DOHH2 (cell line): ENCODE results near the gene SELENOW.
"Not testable (repeated sequence)": the region's sequence is repeated elsewhere in the genome, so short reads cannot be mapped to it uniquely, and the experiment has no call there.

Experiments
- H3F3A ChIP-seq: fragments of 200-600 bp; sonication (generic), shearing (Covaris generic); 2 replicates; pipeline ENCODE4 v1.6.0; 2016; ENCODE audit warnings: antibody characterized with exemption, mild to moderate bottlenecking; ENCODE audit not compliant: control insufficient read depth, insufficient read depth
- H3K27ac ChIP-seq: fragments of 200-600 bp; sonication (generic); 2 replicates; pipeline ENCODE4 v1.5.1; 2014; ENCODE audit warnings: low read depth, mild to moderate bottlenecking, low read length, moderate library complexity
- H3K27me3 ChIP-seq: fragments of 200-600 bp; sonication (generic); 2 replicates; pipeline ENCODE4 v1.6.1; 2014; ENCODE audit warnings: mild to moderate bottlenecking, low read length, mixed read lengths; ENCODE audit not compliant: control insufficient read depth
- H3K36me3 ChIP-seq: fragments of 200-600 bp; sonication (generic); 2 replicates; pipeline ENCODE4 v1.6.1; 2014; ENCODE audit warnings: mild to moderate bottlenecking, low read length, moderate library complexity, mixed read lengths; ENCODE audit not compliant: control insufficient read depth
- H3K4me1 ChIP-seq: fragments of 200-600 bp; sonication (generic); 2 replicates; pipeline ENCODE4 v1.6.1; 2014; ENCODE audit warnings: mild to moderate bottlenecking, low read length, mixed read lengths; ENCODE audit not compliant: control insufficient read depth
- H3K4me2 ChIP-seq: fragments of 200-600 bp; sonication (generic); 2 replicates; pipeline ENCODE4 v1.6.0; 2014; ENCODE audit warnings: mild to moderate bottlenecking, low read length, moderate library complexity
- H3K4me3 ChIP-seq: fragments of 200-600 bp; sonication (generic); 2 replicates; pipeline ENCODE4 v1.5.1; 2014; ENCODE audit warnings: mild to moderate bottlenecking, low read length, mixed read lengths
- H3K79me2 ChIP-seq: fragments of 200-600 bp; sonication (generic); 2 replicates; pipeline ENCODE4 v1.6.1; 2014; ENCODE audit warnings: mild to moderate bottlenecking, low read length, mixed read lengths; ENCODE audit not compliant: control insufficient read depth
- H3K9me2 ChIP-seq: fragments of 200-600 bp; sonication (generic); replicated peaks from 2 replicates; pipeline ENCODE4 v1.6.1; 2014; ENCODE audit warnings: mild to moderate bottlenecking, low read length, mixed read lengths; ENCODE audit not compliant: control insufficient read depth
- H3K9me3 ChIP-seq: fragments of 200-600 bp; sonication (generic); 2 replicates; pipeline ENCODE4 v1.6.1; 2014; ENCODE audit warnings: antibody characterized with exemption, low read length, mixed read lengths; ENCODE audit not compliant: control insufficient read depth, insufficient read depth
- H4K20me1 ChIP-seq: fragments of 200-600 bp; sonication (generic); 2 replicates; pipeline ENCODE4 v1.6.0; 2014; ENCODE audit warnings: low read depth, mild to moderate bottlenecking, antibody characterized with exemption, low read length, moderate library complexity; ENCODE audit not compliant: control insufficient read depth, insufficient read depth
- EZH2phosphoT487 ChIP-seq: fragments of 200-600 bp; sonication (generic); IDR thresholded peaks from 2 replicates; pipeline ENCODE4 v1.6.1; 2017; ENCODE audit warnings: borderline replicate concordance, mild to moderate bottlenecking, antibody characterized with exemption, low read length, moderate library complexity, mixed read lengths
- TF ChIP-seq, protein P1 (sequence below): fragments of 200-600 bp; sonication (generic); IDR thresholded peaks from one replicate; pipeline ENCODE4 v1.5.1; 2014; ENCODE audit warnings: antibody characterized with exemption, mild to moderate bottlenecking, low read depth, low read length; ENCODE audit not compliant: poor library complexity, severe bottlenecking

The SELENOW gene

GRCh38 chr19:47802521-47803043 lies 24.1 kb downstream of the SELENOW start:
- TF ChIP-seq, protein P1, sequence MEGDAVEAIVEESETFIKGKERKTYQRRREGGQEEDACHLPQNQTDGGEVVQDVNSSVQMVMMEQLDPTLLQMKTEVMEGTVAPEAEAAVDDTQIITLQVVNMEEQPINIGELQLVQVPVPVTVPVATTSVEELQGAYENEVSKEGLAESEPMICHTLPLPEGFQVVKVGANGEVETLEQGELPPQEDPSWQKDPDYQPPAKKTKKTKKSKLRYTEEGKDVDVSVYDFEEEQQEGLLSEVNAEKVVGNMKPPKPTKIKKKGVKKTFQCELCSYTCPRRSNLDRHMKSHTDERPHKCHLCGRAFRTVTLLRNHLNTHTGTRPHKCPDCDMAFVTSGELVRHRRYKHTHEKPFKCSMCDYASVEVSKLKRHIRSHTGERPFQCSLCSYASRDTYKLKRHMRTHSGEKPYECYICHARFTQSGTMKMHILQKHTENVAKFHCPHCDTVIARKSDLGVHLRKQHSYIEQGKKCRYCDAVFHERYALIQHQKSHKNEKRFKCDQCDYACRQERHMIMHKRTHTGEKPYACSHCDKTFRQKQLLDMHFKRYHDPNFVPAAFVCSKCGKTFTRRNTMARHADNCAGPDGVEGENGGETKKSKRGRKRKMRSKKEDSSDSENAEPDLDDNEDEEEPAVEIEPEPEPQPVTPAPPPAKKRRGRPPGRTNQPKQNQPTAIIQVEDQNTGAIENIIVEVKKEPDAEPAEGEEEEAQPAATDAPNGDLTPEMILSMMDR = no peak
- H3K4me2 ChIP-seq = no peak overlapping the region
- H3K4me3 ChIP-seq = no peak overlapping the region
- H3K27me3 ChIP-seq = no peaks in the 10 kb centered on the region
- no peaks in the 10 kb centered on the region for H3K4me1 ChIP-seq
- H4K20me1 ChIP-seq = no peaks in the 10 kb centered on the region
- H3K9me3 ChIP-seq = no peaks in the 10 kb centered on the region
- no peaks in the 10 kb centered on the region for H3K79me2 ChIP-seq
- H3F3A ChIP-seq = no peaks in the 10 kb centered on the region
- H3K36me3 ChIP-seq = no peaks in the 10 kb centered on the region
- H3K9me2 ChIP-seq = no peaks in the 10 kb centered on the region
- no peak overlapping the region for H3K27ac ChIP-seq

DNA sequence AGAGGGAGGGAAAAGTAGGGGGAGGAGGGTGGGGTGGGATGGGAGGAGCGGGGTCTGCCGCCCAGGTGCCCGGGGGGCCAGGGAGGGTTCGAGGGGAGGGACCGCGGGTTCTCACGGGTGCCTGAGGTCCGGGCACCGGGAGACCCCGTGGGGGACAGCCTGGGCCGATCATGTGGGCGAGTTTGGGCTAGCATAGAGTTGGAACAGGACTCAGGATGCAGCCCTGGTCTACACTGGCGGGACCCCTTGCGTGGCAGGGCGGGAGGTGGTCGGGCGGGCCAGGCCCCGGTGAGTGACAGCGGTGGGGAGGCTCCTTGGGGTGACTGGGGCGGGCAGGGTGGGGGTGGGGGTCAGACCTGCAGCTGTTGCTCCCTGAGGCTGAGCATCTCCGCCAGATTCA lies 24.6 kb downstream of the SELENOW start:
- H3K27me3 ChIP-seq, H3K27ac ChIP-seq, H3K4me2 ChIP-seq, H3K4me1 ChIP-seq, H3K79me2 ChIP-seq, H3F3A ChIP-seq, H3K9me2 ChIP-seq, H3K9me3 ChIP-seq, H3K36me3 ChIP-seq, H4K20me1 ChIP-seq, H3K4me3 ChIP-seq: not testable (repeated sequence)

- H3K4me2 ChIP-seq, H3K27me3 ChIP-seq, H3K9me2 ChIP-seq, H3K9me3 ChIP-seq, H3F3A ChIP-seq, H3K4me3 ChIP-seq, H4K20me1 ChIP-seq, H3K27ac ChIP-seq, H3K4me1 ChIP-seq, H3K36me3 ChIP-seq, H3K79me2 ChIP-seq: not testable (repeated sequence)
Measured at GRCh38 chr19:47803671-47804070, 25.2 kb downstream of the SELENOW start.

DNA sequence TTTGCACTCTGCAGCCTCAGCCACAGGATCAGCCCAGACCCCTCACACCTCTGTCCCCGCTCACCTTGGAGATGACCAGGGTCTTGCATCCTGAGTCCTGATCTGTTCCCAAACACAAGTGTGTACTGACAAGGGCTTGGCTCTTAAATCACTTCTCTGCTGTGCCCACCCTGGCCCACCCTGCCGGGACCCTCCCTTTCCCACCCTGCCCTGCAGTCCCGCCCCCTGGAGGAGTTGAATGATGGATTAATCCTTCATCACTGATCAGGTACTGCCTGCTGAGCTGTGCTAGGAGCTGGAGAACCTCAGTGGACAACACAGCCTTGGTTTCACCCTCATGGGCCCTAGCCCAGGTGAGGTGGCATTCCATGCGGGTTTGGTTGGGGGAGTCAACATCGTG lies 25.9 kb downstream of the SELENOW start, which contains the start of gene TPRX1:
Gene TPRX1, minus strand, starts transcription at position 101 of the 400 bp plus-strand sequence. Its CDS starts 12 bp downstream, at position 89.
- not testable (repeated sequence) for H3K4me1 ChIP-seq, H3K4me2 ChIP-seq, H3K9me2 ChIP-seq, H4K20me1 ChIP-seq, H3K9me3 ChIP-seq, H3K4me3 ChIP-seq, H3K27me3 ChIP-seq, H3K79me2 ChIP-seq, H3F3A ChIP-seq, H3K36me3 ChIP-seq, H3K27ac ChIP-seq

GRCh38 chr19:47805313-47805712 lies 26.8 kb downstream of the SELENOW start:
- Histone ChIP-seq H3K4me3 (no peak overlapping the region), H3K27ac (no peak overlapping the region), H3K4me2 (no peak overlapping the region), H3K36me3 (no peaks in the 10 kb centered on the region), H3K79me2 (no peaks in the 10 kb centered on the region), H3K9me2 (no peaks in the 10 kb centered on the region), H3F3A (no peaks in the 10 kb centered on the region), H3K4me1 (no peaks in the 10 kb centered on the region), H4K20me1 (no peaks in the 10 kb centered on the region), H3K27me3 (no peaks in the 10 kb centered on the region), H3K9me3 (no peaks in the 10 kb centered on the region)
- TF ChIP-seq, protein P1 = no peak
- TF ChIP-seq EZH2phosphoT487 = no peak
